Tibial artery (tissue), 4 donors: ENCODE data around the gene HS3ST6.

Experiments used
- DNase-seq, 2 donors: peaks; one replicate each; pipeline ENCODE4 v3.0.0-alpha.2; 2019
- H3K27ac ChIP-seq, 2 donors: fragments of 200-600 bp; sonication (generic) in 1 of 2; 1 replicate in 1 of 2; 2 replicates in 1 of 2; pipeline ENCODE4 v1.5.1; 2018 to 2019; ENCODE audit warnings: mild to moderate bottlenecking in 1 of 2
- H3K27me3 ChIP-seq, 2 donors: fragments of 200-600 bp; sonication (generic) in 1 of 2; one replicate each; pipeline versions ENCODE4 v1.5.1 to v1.6.0; 2016 to 2019
- H3K36me3 ChIP-seq, 3 donors: fragments of 200-600 bp; sonication (generic) in 2 of 3; one replicate each; pipeline ENCODE4 v1.5.1; 2016 to 2019; ENCODE audit warnings: mild to moderate bottlenecking in 2 of 3
- H3K4me1 ChIP-seq, 4 donors: fragments of 200-600 bp; sonication (generic) in 2 of 4; 1 replicate in 3 of 4; 2 replicates in 1 of 4; pipeline ENCODE4 v1.5.1; 2016 to 2019
- H3K4me3 ChIP-seq, 2 donors: fragments of 200-600 bp; sonication (generic) in 1 of 2; 1 replicate in 1 of 2; 2 replicates in 1 of 2; pipeline ENCODE4 v1.5.1; 2018 to 2019; ENCODE audit warnings: mild to moderate bottlenecking in 2 of 2
- H3K9me3 ChIP-seq, 3 donors: fragments of 200-600 bp; sonication (generic) in 1 of 3; one replicate each; pipeline ENCODE4 v1.5.1; 2016 to 2019
- CTCF ChIP-seq, 2 experiments: fragments of 200-600 bp in 1 of 2; fragments of 450-650 bp in 1 of 2; IDR thresholded peaks; one replicate each; pipeline ENCODE4 v1.5.1; 2017 to 2019; ENCODE audit warnings: antibody characterized with exemption in 2 of 2, mild to moderate bottlenecking in 1 of 2, moderate library complexity in 1 of 2
- intact Hi-C: fragments of 100-400 bp; cut with DNase I; formaldehyde crosslinking; loops from one replicate; pipeline ENCODE4 v1.15.0; 2023; ENCODE audit warnings: low total_unique reads

Gene HS3ST6

GRCh38 chr16:1944612-1945199 lies 26.5 kb upstream of the HS3ST6 start:
- intact Hi-C loops, result no loop called here

GRCh38 chr16:1942810-1943726 lies 24.9 kb upstream of the HS3ST6 start, which contains the start of gene MSRB1:
Gene MSRB1 (minus strand): TSS chr16:1943199. CDS start chr16:1943156, 43 bp downstream.
- peak; percentile 100 for DNase-seq

More at GRCh38 chr16:1944612-1945199, 26.5 kb upstream of the HS3ST6 start:
- H3K4me3 ChIP-seq, result no peak overlapping the region
- no peak for TF ChIP-seq CTCF (IDR thresholded peaks at IDR 0.05)
- H3K36me3 ChIP-seq, result peaks cover 11 to 17% (median 16%) of the 10 kb centered on the region in 3 donors
- H3K4me1 ChIP-seq, result peaks cover 6 to 21% (median 14%) of the 10 kb centered on the region in 4 donors
- H3K27ac ChIP-seq, result no peak overlapping the region
- DNase-seq, result no peak
- no peaks in the 10 kb centered on the region for H3K9me3 ChIP-seq
- no peaks in the 10 kb centered on the region for H3K27me3 ChIP-seq

GRCh38 chr16:1942047-1942809 lies 24.0 kb upstream of the HS3ST6 start:
- DNase-seq, result peak in 1 of 2 donors; percentile 86
- H3K4me1 ChIP-seq, result peaks cover 6 to 21% (median 14%) of the 10 kb centered on the region in 4 donors
- peak overlapping the region; percentile 82 to 92 for H3K4me3 ChIP-seq
- intact Hi-C loops, result no loop called here
- peaks cover 36 to 42% (median 40%) of the 10 kb centered on the region in 3 donors for H3K36me3 ChIP-seq
- no peaks in the 10 kb centered on the region for H3K9me3 ChIP-seq
- no peaks in the 10 kb centered on the region for H3K27me3 ChIP-seq
- peak overlapping the region; percentile 85 to 88 for H3K27ac ChIP-seq
- no peak for TF ChIP-seq CTCF (IDR thresholded peaks at IDR 0.05)

More at GRCh38 chr16:1942810-1943726, 24.9 kb upstream of the HS3ST6 start, which contains the start of gene MSRB1:
- peaks cover 27 to 33% (median 32%) of the 10 kb centered on the region in 3 donors for H3K36me3 ChIP-seq
- peak within 1 kb of the TSS; percentile 82 to 92 for H3K4me3 ChIP-seq
- no peaks in the 10 kb centered on the region for H3K9me3 ChIP-seq
- peak within 1 kb of the TSS; percentile 85 to 88 for H3K27ac ChIP-seq
- intact Hi-C loops, result no loop called here
- TF ChIP-seq CTCF (IDR thresholded peaks at IDR 0.05), result no peak
- H3K4me1 ChIP-seq, result peaks cover 6 to 21% (median 14%) of the 10 kb centered on the region in 4 donors
- no peaks in the 10 kb centered on the region for H3K27me3 ChIP-seq

- H3K4me1 ChIP-seq, result peaks cover 6 to 21% (median 14%) of the 10 kb centered on the region in 4 donors
- H3K27ac ChIP-seq, result peak overlapping the region; percentile 85 to 88
- DNase-seq, result peak in 1 of 2 donors; percentile 63
These were observed 23.2 kb upstream of the HS3ST6 start for GRCh38 chr16:1941162-1942046.

More at GRCh38 chr16:1941162-1942046, 23.2 kb upstream of the HS3ST6 start:
- TF ChIP-seq CTCF (IDR thresholded peaks at IDR 0.05), result no peak
- Histone ChIP-seq H3K36me3 (peaks cover 40 to 46% (median 46%) of the 10 kb centered on the region in 3 donors), H3K9me3 (no peaks in the 10 kb centered on the region), H3K27me3 (no peaks in the 10 kb centered on the region), H3K4me3 (peak overlapping the region; percentile 82 to 92)
- intact Hi-C loops, result no loop called here
